ENCODE measurements around the gene MEIS2.

MEIS2 gene

DNA sequence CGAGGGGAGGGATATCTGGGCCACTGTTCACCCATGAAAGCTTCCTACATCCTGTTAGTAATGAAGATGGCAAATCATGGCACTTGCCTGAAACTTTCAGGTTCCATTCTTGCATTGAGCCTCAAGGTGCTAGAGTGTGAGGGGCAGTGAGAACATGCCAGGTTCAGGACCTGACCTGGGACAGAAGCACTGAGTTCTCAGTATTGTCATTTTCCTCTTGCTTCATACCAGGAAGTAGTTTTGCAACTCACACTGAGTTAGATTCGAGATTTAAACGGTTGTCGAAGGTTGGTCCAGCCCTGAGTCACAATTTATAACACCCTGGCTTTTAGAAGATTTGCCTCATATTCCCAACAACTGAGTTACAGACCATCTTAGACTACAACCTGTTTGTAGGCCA lies 11.8 kb upstream of the MEIS2 start:
- no peak for DNase-seq

GRCh38 chr15:37111427-37111717 lies 11.0 kb upstream of the MEIS2 start:
- DNase-seq: no peak

DNA sequence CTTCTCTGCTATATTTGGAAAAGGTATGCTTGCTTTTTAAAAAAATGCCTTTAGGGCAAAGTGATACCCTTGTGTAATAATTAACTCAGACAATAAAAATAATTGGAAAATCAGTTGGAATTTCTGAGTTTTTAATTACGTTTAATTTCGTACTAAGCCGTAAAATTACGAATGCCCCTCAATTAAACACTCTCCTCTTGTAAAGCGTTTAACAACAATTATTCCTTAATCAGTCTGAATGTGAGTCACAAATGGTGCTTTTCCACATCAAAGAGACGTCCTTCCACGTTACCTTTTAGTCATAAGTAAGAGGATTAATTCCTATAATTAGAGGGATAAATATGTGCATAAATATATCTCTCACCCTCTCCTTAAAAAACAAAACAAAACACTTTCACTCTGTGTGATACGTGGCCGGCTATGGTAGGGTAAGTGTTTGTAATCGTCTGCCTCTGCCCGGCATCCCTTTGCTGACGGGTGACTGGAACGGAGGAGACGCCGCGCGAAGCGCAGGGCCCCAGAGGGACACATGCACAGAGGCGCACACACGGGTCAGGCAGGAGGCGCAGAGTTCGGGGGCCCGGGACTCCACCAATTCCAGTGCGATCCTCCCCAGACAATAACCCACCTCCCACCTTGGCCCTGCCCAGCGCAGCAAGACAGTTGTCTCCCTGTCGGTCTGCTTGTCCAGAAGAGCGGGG lies 9.7 kb upstream of the MEIS2 start:
- no peak for DNase-seq

DNA sequence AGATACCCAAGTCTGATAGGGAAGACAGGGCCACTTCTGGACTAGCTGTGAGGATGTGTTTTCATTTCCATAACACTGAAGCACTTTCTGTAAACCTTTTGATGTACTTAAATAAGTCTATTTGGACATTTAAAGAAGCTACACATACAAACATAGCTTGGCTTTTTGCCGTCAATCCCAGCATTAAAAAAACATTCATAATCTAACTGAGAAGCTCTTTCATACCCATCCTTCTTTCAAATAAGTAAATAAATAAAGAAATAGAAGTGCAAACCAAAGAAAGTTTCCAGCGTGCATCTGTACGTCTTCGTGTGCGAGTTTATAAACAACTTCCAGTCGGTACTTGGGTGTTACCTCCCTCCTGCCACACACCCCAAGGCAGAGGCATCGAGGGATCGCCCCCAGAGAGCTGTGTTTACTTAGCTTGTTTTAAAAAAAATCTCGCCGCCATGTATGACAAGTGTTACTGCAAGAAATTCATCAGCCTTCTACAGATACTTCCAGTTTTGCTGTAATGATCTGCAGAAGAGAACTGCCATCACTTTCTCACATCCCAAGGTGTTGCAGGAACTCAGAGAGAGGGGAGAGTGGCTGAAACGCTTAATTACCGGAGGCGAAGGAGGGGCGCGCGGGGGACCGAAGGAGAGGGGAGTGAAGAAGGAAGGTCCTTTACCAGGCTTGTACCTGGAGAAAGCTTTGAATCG lies 9.0 kb upstream of the MEIS2 start:
- no peak for DNase-seq

DNA sequence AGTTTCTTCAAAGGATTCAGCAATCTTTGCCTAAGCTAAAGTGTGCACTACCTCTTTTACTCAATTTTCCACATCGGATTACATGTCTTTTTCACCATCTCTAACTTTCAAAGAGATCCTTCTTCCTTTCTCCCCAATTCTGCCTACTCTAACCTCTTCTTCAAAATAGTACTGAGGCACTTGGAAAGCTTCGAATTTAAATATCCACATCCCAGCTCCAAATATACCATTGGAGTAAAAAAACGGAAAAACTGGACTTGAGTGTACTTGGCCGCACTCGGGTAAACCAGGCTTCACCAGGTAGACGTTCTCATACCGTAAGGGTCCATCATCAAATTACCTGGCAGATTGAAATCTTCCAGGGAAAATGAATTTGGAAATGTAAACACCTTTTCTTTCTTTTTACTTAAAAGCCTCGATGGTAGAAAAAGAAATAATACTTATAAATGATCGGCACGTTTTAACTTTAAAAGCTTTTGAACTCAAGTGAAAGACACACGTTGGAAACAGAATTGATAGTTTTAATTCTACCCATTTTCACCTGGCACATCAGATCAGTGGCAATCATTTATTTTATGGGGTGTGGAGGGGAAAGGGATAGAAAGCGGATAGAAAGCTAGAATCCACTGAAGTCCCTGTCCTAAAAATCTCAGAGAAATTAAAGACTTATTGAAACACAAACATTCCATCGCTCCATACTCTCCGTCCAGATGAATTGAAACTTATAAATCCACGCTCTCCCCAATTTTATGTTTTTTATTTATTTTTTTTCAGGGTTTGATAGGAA lies 8.2 kb upstream of the MEIS2 start:
- DNase-seq: no peak

- no peak for DNase-seq
Observed at GRCh38 chr15:37107744-37108380, 7.5 kb upstream of the MEIS2 start.

DNA sequence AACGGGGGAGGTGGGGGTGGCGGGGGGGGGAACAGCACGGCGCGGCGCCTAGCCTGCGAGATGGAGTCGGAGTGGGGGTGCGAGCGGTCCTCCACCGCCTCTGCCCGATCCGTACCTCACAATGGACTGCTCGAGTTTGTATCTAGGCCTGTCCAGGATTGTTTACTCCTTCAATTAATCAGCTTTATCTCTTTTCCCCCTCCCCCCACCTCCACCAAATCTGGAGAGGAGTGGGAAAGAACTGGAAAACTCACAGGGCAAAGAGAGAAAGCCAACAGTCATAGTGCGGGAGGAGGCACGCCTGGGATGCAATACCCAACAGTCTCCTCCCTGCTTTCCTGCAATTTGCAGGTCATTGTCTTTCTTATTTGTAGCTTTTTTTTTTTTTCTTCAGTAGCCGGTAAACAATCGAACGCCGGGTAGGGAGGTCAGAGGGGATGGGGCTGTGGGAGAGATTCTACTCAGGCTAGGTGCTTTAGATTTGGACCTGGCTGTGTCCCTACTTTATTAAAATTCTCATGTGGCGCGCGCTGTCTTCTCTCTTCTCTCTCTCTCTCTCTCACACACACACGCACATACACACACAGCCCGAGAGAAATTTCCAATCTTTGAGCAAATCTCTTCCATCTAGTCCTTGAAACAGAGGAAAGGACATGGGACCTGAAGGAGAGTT lies 6.9 kb upstream of the MEIS2 start:
- no peak for DNase-seq

DNA sequence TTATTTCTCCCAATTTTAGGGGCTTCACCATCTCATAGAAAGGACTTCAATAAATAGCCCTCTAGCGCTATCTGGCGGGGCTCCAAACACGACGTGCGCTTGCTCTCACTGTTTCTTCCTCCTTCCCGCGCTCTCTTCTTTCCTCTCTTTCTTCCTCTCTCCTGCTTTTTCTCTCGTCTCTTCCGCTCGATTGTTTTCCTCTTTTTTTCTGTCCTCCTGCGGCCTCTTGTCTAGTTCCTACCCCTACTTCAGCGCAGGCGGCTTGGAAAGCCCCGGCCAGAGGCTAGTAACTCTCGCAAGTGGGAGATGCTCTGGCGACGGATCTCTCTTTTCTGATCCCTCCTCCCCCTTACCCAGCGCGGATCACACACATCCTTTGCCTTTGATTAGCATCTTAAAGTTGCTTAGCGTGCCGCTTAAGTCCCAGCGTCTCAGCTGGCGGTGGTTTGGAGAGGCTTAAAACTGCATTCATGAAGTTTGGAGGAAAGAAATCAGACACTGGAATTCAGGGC lies 6.2 kb upstream of the MEIS2 start:
- no peak for DNase-seq

DNA sequence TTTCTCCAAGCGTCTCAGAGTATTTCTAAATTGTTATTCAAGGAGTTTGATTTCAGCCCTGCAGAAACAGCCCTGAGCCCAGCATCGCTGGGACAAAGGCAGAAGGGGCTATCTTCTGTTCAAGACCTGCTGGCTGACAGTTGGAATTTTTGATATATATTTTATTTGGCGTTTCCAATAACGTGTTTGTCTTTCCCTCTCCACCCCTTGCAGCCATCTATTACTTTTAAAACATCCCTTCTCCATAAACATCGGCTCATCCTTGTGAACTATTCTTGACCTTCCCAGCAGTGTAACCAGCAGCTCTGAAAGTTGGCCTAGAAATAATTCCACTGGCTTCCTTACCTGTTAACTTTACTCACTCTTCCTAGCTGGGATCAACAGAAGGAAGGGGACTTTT lies 5.5 kb upstream of the MEIS2 start:
- no peak for DNase-seq

GRCh38 chr15:37105029-37105428 lies 4.7 kb upstream of the MEIS2 start:
- no peak for DNase-seq

DNA sequence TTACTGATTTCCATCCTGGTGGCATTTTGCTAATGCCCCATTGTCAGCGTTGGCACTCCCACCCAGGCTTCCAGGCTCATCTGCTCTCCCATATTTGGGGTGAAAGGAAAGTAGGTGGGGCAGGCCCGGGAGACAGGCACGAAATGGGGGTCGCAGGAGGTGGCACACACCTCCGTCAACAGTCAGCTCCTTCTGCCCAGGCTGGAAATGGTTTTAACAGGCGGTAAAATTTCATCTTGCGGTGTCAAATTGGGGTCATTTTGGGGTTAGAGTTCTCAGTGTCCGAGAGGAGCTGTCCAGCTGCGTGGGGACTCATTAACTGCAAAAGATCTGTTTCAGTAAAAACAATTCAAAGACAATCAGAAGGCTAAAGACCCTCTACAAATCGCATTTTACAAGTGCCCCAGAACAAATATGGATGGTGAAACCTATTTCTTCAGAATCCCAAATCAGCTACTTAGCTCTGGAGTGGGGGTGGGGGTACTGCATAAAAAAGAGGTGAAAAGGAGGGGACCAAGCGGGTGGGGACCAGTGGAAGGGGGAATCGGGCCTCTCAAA lies 4.2 kb upstream of the MEIS2 start:
- no peak for DNase-seq

DNA sequence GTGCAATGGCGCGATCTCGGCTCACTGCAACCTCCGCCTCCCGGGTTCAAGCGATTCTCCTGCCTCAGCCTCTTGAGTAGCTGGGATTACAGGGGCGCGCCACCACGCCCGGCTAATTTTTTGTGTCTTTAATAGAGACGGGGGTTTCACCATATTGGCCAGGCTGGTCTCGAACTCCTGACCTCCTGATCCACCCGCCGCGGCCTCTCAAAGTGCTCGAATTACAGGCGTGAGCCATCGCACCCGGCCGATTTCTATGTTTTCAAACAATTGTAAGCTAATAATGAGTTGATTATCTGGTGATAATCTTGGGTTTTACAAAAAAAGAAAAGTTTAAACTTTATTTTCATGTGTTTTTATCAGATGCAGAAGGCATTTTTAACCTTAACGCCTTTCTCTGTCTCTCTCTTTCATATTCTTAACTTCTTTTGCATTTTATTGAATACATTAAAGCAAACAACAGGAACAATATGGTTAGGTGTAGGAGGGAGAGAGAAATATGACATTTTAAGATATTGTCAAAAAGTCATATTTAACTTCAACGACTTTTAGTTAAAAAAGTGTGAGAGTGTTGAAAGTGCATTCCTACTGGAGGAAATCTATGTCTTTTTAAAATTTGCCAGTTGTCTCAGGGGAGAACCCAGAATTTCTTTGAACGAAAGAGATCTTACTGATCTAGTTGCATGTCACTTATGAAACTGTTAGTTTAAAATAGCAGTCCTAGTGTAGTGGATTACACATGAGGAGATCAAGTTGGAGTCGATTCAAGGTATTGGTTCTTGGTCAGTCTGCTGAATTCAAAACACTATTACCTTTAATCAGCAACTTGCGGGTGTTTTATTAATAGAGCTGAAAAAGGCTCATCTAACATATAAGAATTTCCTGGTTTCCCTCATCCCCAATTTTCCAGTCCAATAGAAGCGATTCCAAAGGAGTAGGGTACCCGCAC lies 3.4 kb upstream of the MEIS2 start:
- no peak for DNase-seq

DNA sequence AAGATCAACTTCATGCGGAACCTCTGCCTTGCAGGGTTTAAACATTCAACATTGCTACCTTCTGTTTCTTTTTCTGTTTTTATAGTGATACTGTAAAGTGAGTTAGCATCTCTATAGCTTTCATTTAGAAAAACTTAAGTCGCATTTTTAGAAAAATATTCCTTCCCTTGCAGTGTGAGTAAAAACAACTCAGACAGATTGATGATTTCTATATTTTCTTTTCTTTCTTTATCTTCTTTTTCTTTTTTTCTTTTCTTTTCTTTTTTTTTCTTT lies 2.8 kb upstream of the MEIS2 start:
- DNase-seq: no peak

DNA sequence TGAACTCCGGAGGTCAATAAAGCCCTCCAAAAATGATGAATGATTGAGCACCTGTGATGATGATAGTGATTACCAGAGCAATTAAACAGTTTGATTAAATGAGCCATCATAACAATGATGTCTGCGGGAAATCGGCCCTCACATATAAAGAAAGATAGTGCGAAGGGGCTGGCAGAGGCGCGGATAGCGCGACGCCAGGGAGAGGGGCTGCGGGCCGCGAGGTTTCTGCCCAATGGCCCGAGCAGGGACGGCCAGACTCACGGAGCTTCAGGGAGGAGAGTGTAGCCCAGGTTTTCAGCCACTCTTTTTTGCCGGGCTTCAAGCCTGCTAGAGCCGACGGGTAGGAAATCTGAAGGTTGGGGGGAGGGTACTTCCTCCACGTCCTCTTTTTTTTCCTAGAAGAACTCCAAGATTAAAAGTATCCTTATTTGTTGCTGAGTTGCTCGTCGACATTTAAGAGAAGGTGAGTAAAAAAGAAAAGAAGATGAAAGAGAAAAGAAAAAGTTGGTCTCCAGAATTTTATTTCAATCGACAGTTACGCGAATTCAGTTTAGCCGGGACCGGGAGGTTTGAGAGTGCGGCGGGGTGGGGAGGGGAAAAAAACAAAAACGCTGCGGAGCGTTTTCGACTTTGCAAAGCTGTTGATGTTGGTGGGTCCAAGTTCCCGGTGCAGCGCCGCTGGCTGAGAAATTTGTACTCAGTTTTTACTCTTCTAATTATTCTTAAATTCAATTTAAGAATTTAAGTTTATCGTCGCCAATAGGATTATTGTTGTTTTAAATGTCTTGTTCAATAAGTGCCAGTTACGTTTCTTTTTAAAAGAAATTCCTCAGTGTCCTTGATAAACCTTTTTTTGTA lies 2.2 kb upstream of the MEIS2 start:
- DNase-seq: no peak

DNA sequence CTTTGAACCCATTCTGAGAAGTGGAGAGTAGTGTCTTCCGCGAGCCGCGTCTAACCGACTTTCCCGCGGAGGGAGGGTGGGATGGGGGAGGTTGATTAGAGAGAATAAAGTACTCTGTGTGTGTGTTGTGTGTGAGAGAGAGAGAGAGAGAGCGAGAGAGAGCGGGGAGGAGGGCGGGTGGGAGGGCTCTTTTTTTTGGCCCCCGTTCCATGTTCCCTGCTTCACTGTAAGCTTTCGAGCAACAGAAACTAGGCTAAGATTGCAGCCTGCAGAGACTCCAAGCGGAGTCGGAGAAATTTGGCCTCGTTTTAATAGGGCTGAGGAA lies 1.6 kb upstream of the MEIS2 start:
- DNase-seq: no peak

- DNase-seq: no peak
Observed at GRCh38 chr15:37100966-37101215, 542 bp upstream of the MEIS2 start.

GRCh38 chr15:37099319-37100108 lies 835 bp downstream of the MEIS2 start:
- DNase-seq: no peak

GRCh38 chr15:37098468-37099318 lies 1.7 kb downstream of the MEIS2 start:
- DNase-seq: no peak
